Endothelial cell of umbilical vein (primary cell): ENCODE measurements around the gene SMCO3.

Source experiments
- TF ChIP-seq, protein P1 (sequence below): IDR thresholded peaks from 2 replicates; pipeline ENCODE4 v1.6.1; 2011; ENCODE audit not compliant: insufficient read depth, insufficient read length
- TF ChIP-seq, protein P2 (sequence below), 2 donors: IDR thresholded peaks; 1 replicate in 1 of 2; 2 replicates in 1 of 2; pipeline ENCODE4 v1.5.1; 2011; ENCODE audit warnings: low read length in 2 of 2, mild to moderate bottlenecking in 2 of 2, moderate library complexity in 2 of 2, control low read depth in 1 of 2, inconsistent platforms in 1 of 2, low read depth in 1 of 2; ENCODE audit not compliant: insufficient read depth in 1 of 2; ENCODE audit errors: extremely low read depth in 1 of 2

DNA sequence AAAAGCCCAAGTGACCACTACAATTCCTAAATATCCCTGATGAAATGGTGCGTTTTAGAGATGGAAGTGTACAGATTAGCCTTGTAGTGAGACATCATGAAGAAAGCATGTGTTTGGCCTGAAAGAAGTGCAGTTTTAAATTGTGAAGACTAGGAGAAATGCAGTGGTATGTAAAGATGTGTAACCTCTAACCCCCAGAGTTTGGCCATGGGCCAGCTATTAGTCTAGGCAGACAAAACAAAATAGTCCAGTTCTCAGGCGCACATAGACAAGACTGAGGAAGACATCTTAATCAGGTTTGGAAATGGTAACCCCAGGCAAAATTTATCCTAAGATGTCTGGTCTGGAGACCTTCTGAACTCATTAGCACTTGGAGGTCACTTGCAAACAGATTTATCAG is 34.1 kb downstream of the SMCO3 start:
- TF ChIP-seq, protein P1, sequence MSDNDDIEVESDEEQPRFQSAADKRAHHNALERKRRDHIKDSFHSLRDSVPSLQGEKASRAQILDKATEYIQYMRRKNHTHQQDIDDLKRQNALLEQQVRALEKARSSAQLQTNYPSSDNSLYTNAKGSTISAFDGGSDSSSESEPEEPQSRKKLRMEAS, result no peak
- TF ChIP-seq, protein P2, sequence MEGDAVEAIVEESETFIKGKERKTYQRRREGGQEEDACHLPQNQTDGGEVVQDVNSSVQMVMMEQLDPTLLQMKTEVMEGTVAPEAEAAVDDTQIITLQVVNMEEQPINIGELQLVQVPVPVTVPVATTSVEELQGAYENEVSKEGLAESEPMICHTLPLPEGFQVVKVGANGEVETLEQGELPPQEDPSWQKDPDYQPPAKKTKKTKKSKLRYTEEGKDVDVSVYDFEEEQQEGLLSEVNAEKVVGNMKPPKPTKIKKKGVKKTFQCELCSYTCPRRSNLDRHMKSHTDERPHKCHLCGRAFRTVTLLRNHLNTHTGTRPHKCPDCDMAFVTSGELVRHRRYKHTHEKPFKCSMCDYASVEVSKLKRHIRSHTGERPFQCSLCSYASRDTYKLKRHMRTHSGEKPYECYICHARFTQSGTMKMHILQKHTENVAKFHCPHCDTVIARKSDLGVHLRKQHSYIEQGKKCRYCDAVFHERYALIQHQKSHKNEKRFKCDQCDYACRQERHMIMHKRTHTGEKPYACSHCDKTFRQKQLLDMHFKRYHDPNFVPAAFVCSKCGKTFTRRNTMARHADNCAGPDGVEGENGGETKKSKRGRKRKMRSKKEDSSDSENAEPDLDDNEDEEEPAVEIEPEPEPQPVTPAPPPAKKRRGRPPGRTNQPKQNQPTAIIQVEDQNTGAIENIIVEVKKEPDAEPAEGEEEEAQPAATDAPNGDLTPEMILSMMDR (IDR thresholded peaks at IDR 0.05; ENCODE audit: extremely low read depth in 1 of 2, insufficient read depth in 1 of 2, low read depth in 1 of 2, low read length in 2 of 2), result no peak
